Measurements from ENCODE around the gene CD33. TPM values are rescaled to one million over a fixed set of nuclear protein-coding genes. Genes with fewer than 3 reads are reported as not detected.
"Not testable (repeated sequence)": the region's sequence is repeated elsewhere in the genome, so short reads cannot be mapped to it uniquely, and the experiment has no call there.

CD33 gene
- total RNA-seq, 6 experiments from 2014 or later = 1.7 to 5.8 (median 3.8) TPM

DNA sequence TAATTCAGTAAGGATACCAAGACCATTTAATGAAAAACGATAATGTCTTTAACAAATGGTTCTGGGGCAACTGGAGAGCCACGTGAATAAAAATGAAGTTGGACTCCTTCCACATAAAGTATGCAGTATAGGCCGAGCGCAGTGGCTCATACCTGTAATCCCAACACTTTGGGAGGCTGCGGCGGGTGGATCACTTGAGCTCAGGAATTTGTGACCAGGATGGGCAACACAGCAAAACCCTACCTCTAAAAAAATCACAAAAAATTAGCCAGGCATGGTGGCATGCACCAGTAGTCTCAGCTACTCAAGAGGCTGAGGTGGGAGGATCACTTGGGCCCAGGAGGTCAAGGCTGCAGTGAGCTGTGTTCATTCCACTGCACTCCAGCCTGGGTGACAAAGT, 20.6 kb upstream of the CD33 start:
- no peak overlapping the region for H3K4me3 ChIP-seq
- H3K4me1 ChIP-seq = no peaks in the 10 kb centered on the region
- DNase-seq (no peak), ATAC-seq (no peak)
- intact Hi-C loops (cut with DNase I) = no loop called here
- H3K9me3 ChIP-seq = no peaks in the 10 kb centered on the region
- no peak for TF ChIP-seq CTCF (IDR thresholded peaks at IDR 0.05)
- TF ChIP-seq POLR2A (IDR thresholded peaks at IDR 0.05) = no peak
- H3K36me3 ChIP-seq = no peaks in the 10 kb centered on the region
- H3K27ac ChIP-seq = no peak overlapping the region
- 53% methylated on average over 6 of the region's 6 CpGs for WGBS (ENCODE audit: insufficient coverage, low coverage, low lambda C conversion rate, missing lambda C conversion rate)
- no peaks in the 10 kb centered on the region for H3K27me3 ChIP-seq

GRCh38 chr19:51207747-51208146, 17.1 kb upstream of the CD33 start:
- no peak overlapping the region for H3K4me3 ChIP-seq
- intact Hi-C loops (cut with DNase I) = no loop called here
- no peaks in the 10 kb centered on the region for H3K9me3 ChIP-seq
- no peak for TF ChIP-seq POLR2A (IDR thresholded peaks at IDR 0.05)
- no peak for TF ChIP-seq CTCF (IDR thresholded peaks at IDR 0.05)
- H3K27ac ChIP-seq = no peak overlapping the region
- no peaks in the 10 kb centered on the region for H3K36me3 ChIP-seq
- DNase-seq = no peak
- no peaks in the 10 kb centered on the region for H3K27me3 ChIP-seq
- 8% methylated on average over 1 of the region's 2 CpGs for WGBS (ENCODE audit: insufficient coverage, low coverage, low lambda C conversion rate, missing lambda C conversion rate)
- ATAC-seq = no peak
- H3K4me1 ChIP-seq = no peaks in the 10 kb centered on the region

- no peaks in the 10 kb centered on the region for H3K27me3 ChIP-seq
- TF ChIP-seq CTCF (IDR thresholded peaks at IDR 0.05) = no peak
- TF ChIP-seq POLR2A (IDR thresholded peaks at IDR 0.05) = no peak
- H3K36me3 ChIP-seq = no peaks in the 10 kb centered on the region
- H3K9me3 ChIP-seq = no peaks in the 10 kb centered on the region
- DNase-seq (no peak), ATAC-seq (no peak)
- no peak overlapping the region for H3K4me3 ChIP-seq
- no peaks in the 10 kb centered on the region for H3K4me1 ChIP-seq
- intact Hi-C loops (cut with DNase I) = no loop called here
- no peak overlapping the region for H3K27ac ChIP-seq
- 44% methylated on average over 3 of the region's 6 CpGs for WGBS (ENCODE audit: insufficient coverage, low coverage, low lambda C conversion rate, missing lambda C conversion rate)
Observed at GRCh38 chr19:51210191-51210784, 14.6 kb upstream of the CD33 start.

GRCh38 chr19:51210874-51211361, 14.0 kb upstream of the CD33 start:
- H3K4me1 ChIP-seq; H3K9me3 ChIP-seq; H3K27me3 ChIP-seq; intact Hi-C loops (cut with DNase I); H3K27ac ChIP-seq; H3K36me3 ChIP-seq; DNase-seq; H3K4me3 ChIP-seq: not testable (repeated sequence)
- 29% methylated on average over 5 of the region's 13 CpGs for WGBS (ENCODE audit: insufficient coverage, low coverage, low lambda C conversion rate, missing lambda C conversion rate)
- ATAC-seq = peak; percentile 61 to 85 (median 68)

GRCh38 chr19:51211833-51212232, 13.0 kb upstream of the CD33 start:
- Histone ChIP-seq H3K36me3 (no peaks in the 10 kb centered on the region), H3K27me3 (no peaks in the 10 kb centered on the region), H3K9me3 (no peaks in the 10 kb centered on the region), H3K27ac (no peak overlapping the region), H3K4me3 (no peak overlapping the region), H3K4me1 (no peaks in the 10 kb centered on the region)
- intact Hi-C loops (cut with DNase I) = no loop called here
- DNase-seq = no peak
- TF ChIP-seq CTCF (IDR thresholded peaks at IDR 0.05) (no peak), POLR2A (IDR thresholded peaks at IDR 0.05) (no peak)
- WGBS (ENCODE audit: insufficient coverage, low coverage, low lambda C conversion rate, missing lambda C conversion rate) = 59% methylated on average over 3 of the region's 9 CpGs
- peak in 1 of 4 donors; percentile 25 for ATAC-seq

All from right lobe of liver (tissue), 6 donors.